PC-3 (cell line): ENCODE data around the gene C4orf50. TPM values are rescaled to one million over a fixed set of nuclear protein-coding genes. Genes with fewer than 3 reads are reported as not detected.

Experiments
- ATAC-seq: fragments of 200-7000 bp; cut with Tn5 transposase; 2 replicates; pipeline ENCODE4 v1.9.1; 2020; ENCODE audit warnings: mild to moderate bottlenecking, moderate library complexity
- BruUV-seq: library from RNA; stranded (reverse); fragments of 400-500 nt; replicated peaks from 2 replicates; lab custom pipeline; 2021; lab: Mats Ljungman, UMichigan
- CTCF ChIA-PET: fragments of 300-600 bp; sonication (Branson Sonifier 250); formaldehyde crosslinking; loops from one replicate; lab custom pipeline; 2022; ENCODE audit warnings: antibody characterized with exemption; lab: Charles Lee
- POLR2A ChIA-PET: fragments of 300-600 bp; sonication (Branson Sonifier 250); formaldehyde crosslinking; loops from one replicate; lab custom pipeline; 2022; ENCODE audit warnings: antibody characterized with exemption; ENCODE audit not compliant: unreplicated experiment; lab: Charles Lee
- DNase-seq: peaks from one replicate; pipeline ENCODE4 v3.0.0-alpha.2; 2015
- H2AFZ ChIP-seq: fragments of 300-600 bp; sonication (generic); 2 replicates; pipeline ENCODE4 v1.6.0; 2016; ENCODE audit warnings: antibody characterized with exemption, low read length
- H3F3A ChIP-seq: fragments of 300-600 bp; sonication (generic); one replicate; pipeline ENCODE4 v1.6.0; 2017; ENCODE audit warnings: antibody characterized with exemption, low read length, control low read depth, mild to moderate bottlenecking; ENCODE audit not compliant: unreplicated experiment
- H3K27ac ChIP-seq: fragments of 300-600 bp; sonication (generic); 2 replicates; pipeline ENCODE4 v1.5.1; 2016; ENCODE audit warnings: mild to moderate bottlenecking, low read length
- H3K27me3 ChIP-seq: fragments of 300-600 bp; sonication (generic); 2 replicates; pipeline ENCODE4 v1.6.1; 2016; ENCODE audit warnings: low read length, mixed read lengths
- H3K36me3 ChIP-seq: fragments of 300-600 bp; sonication (generic); 2 replicates; pipeline ENCODE4 v1.6.1; 2016; ENCODE audit warnings: low read depth, mixed run types, low read length, mixed read lengths
- H3K4me1 ChIP-seq: fragments of 300-600 bp; sonication (generic); 2 replicates; pipeline ENCODE4 v1.5.1; 2016; ENCODE audit warnings: low read length; ENCODE audit not compliant: insufficient read depth
- H3K4me2 ChIP-seq: fragments of 300-600 bp; sonication (generic); 2 replicates; pipeline ENCODE4 v1.6.0; 2016; ENCODE audit warnings: low read length
- H3K4me3 ChIP-seq: fragments of 300-600 bp; sonication (generic); 2 replicates; pipeline ENCODE4 v1.5.1; 2016; ENCODE audit warnings: mild to moderate bottlenecking, low read length, mixed read lengths
- H3K79me2 ChIP-seq: fragments of 300-600 bp; sonication (generic); 2 replicates; pipeline ENCODE4 v1.6.1; 2017; ENCODE audit warnings: low read length, mixed read lengths
- H3K9ac ChIP-seq: fragments of 300-600 bp; sonication (generic); 2 replicates; pipeline ENCODE4 v1.6.0; 2016; ENCODE audit warnings: mild to moderate bottlenecking, low read length
- H3K9me2 ChIP-seq: fragments of 300-600 bp; sonication (generic); replicated peaks from 2 replicates; pipeline ENCODE4 v1.6.1; 2016; ENCODE audit warnings: mixed run types, low read length, mixed read lengths
- H3K9me3 ChIP-seq: fragments of 300-600 bp; sonication (generic); 2 replicates; pipeline ENCODE4 v1.6.1; 2016; ENCODE audit warnings: low read length, mixed read lengths
- H4K20me1 ChIP-seq: fragments of 300-600 bp; sonication (generic); 2 replicates; pipeline ENCODE4 v1.6.1; 2016; ENCODE audit warnings: low read length, mixed read lengths
- CTCF ChIP-seq: fragments of 300-600 bp; sonication (generic); conservative IDR thresholded peaks from 2 replicates; pipeline ENCODE4 v1.5.1; 2017; ENCODE audit warnings: antibody characterized with exemption, low read depth, mild to moderate bottlenecking, low read length
- EZH2 ChIP-seq: fragments of 300-600 bp; sonication (generic); IDR thresholded peaks from one replicate; pipeline ENCODE4 v1.6.1; 2017; ENCODE audit warnings: antibody characterized with exemption, mild to moderate bottlenecking, low read length; ENCODE audit not compliant: unreplicated experiment
- EZH2phosphoT487 ChIP-seq: fragments of 300-600 bp; sonication (generic); IDR thresholded peaks from 2 replicates; pipeline ENCODE4 v1.6.1; 2018; ENCODE audit warnings: mild to moderate bottlenecking, antibody characterized with exemption, low read length, borderline replicate concordance
- intact Hi-C: fragments of 100-400 bp; cut with micrococcal nuclease; formaldehyde crosslinking; loops from 2 replicates; pipeline ENCODE4 v1.9.0; 2023
- total RNA-seq: library from RNA; depleted of rRNA; stranded (reverse); fragments of >200 nt; gene quantifications from 2 replicates; pipeline ENCODE4 v1.2.3, GENCODE V29; 2014

The C4orf50 gene
- total RNA-seq, 1 experiment from 2014 or later: not detected

DNA sequence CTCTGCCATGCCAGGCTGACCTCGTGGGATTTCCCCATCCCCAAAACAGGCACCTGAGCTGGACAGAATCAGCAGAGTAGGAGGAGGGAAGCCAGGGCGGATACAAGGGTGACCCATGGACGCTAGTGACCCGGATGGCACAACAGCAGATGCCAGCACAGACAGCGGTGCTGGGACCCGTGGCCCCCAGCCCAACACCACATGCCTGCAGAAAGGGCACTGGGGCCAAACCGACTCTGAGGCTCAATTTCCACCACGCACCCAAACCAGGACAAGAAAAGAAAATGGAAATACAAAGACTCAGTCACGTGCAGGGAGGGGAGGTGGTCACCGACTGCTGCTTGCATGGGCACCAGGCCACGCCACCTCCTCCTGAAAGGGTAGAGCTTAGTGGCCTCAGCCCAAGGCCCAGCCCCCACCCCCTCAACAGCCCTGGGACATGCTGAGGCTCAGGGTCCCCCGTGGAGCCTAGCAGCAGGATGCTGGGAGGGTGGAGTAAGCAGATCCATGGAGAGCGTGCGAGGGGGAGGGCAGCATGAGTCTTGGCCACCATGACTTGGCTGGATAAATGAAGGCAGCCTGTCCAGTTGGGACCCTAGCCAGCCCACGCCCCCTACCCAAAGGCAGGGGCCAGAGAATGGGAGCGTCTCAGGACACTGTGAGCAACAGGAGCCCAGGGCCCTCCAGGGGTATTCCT is 47.7 kb downstream of the C4orf50 start:
- Histone ChIP-seq H3K27ac (no peak overlapping the region), H3K36me3 (no peaks in the 10 kb centered on the region), H3K4me1 (no peaks in the 10 kb centered on the region), H4K20me1 (no peaks in the 10 kb centered on the region), H3F3A (no peaks in the 10 kb centered on the region), H3K9ac (no peak overlapping the region), H3K9me3 (no peaks in the 10 kb centered on the region), H3K79me2 (no peaks in the 10 kb centered on the region), H3K4me2 (no peak overlapping the region), H3K4me3 (no peak overlapping the region), H2AFZ (no peak overlapping the region), H3K9me2 (no peaks in the 10 kb centered on the region), H3K27me3 (peaks cover 11% of the 10 kb centered on the region)
- intact Hi-C loops: no loop called here
- ChIA-PET POLR2A (no interaction called here), CTCF (no interaction called here)
- DNase-seq: no peak
- TF ChIP-seq EZH2: no peak
- no peak for TF ChIP-seq CTCF
- TF ChIP-seq EZH2phosphoT487: no peak
- no peak for ATAC-seq
- BruUV-seq: no TSS peak

- Histone ChIP-seq H3F3A (no peaks in the 10 kb centered on the region), H3K27ac (no peak overlapping the region), H3K27me3 (peaks cover 19% of the 10 kb centered on the region), H3K9me3 (no peaks in the 10 kb centered on the region), H3K4me3 (no peak overlapping the region), H3K9me2 (no peaks in the 10 kb centered on the region), H3K36me3 (no peaks in the 10 kb centered on the region), H3K4me2 (no peak overlapping the region), H3K79me2 (no peaks in the 10 kb centered on the region), H4K20me1 (no peaks in the 10 kb centered on the region), H2AFZ (no peak overlapping the region), H3K9ac (no peak overlapping the region), H3K4me1 (no peaks in the 10 kb centered on the region)
- no TSS peak for BruUV-seq
- ChIA-PET CTCF (interaction anchor here (0.5 kb wide), 1 partner anchor 924 kb away, joined by 4 read pairs; no protein-coding TSS in a partner anchor), POLR2A (no interaction called here)
- no peak for DNase-seq
- ATAC-seq: no peak
- intact Hi-C loops: no loop called here
- TF ChIP-seq EZH2 (no peak), EZH2phosphoT487 (no peak), CTCF (no peak)
These were observed 48.5 kb downstream of the C4orf50 start for GRCh38 chr4:5969777-5970176.

GRCh38 chr4:5969336-5969735 is 48.9 kb downstream of the C4orf50 start:
- CTCF ChIA-PET: interaction anchor here (0.5 kb wide), 1 partner anchor 925 kb away, joined by 4 read pairs; no protein-coding TSS in a partner anchor
- peaks cover 20% of the 10 kb centered on the region for H3K27me3 ChIP-seq

More at GRCh38 chr4:5969336-5969735, 48.9 kb downstream of the C4orf50 start:
- TF ChIP-seq CTCF (no peak), EZH2phosphoT487 (no peak), EZH2 (no peak)
- H3K79me2 ChIP-seq: no peaks in the 10 kb centered on the region
- no peak overlapping the region for H2AFZ ChIP-seq
- H3K9me2 ChIP-seq: no peaks in the 10 kb centered on the region
- H3K9ac ChIP-seq: no peak overlapping the region
- H3K9me3 ChIP-seq: no peaks in the 10 kb centered on the region
- BruUV-seq: no TSS peak
- no peaks in the 10 kb centered on the region for H3K36me3 ChIP-seq
- no peaks in the 10 kb centered on the region for H3F3A ChIP-seq
- no peak for DNase-seq
- no peak for ATAC-seq
- no peak overlapping the region for H3K4me2 ChIP-seq
- no peak overlapping the region for H3K27ac ChIP-seq
- H3K4me3 ChIP-seq: no peak overlapping the region
- H4K20me1 ChIP-seq: no peaks in the 10 kb centered on the region
- intact Hi-C loops: no loop called here
- H3K4me1 ChIP-seq: no peaks in the 10 kb centered on the region
- POLR2A ChIA-PET: no interaction called here
